Kidney (tissue), 14 donors: ENCODE data around the gene C17orf107. TPM values are rescaled to one million over a fixed set of nuclear protein-coding genes. Genes with fewer than 3 reads are reported as not detected.

Experiments
- DNase-seq, 5 donors: peaks; one replicate each; pipeline ENCODE4 v3.0.0-alpha.2; 2013 to 2020
- FAIRE-seq: peaks from 2 replicates; lab custom pipeline; 2012; peaks lifted over from hg19 to GRCh38; lab: Jason Lieb, UNC
- H3K27ac ChIP-seq, 2 donors: one replicate each; pipeline ENCODE4 v1.7.0; 2013; ENCODE audit warnings: low read depth in 2 of 2, low read length in 2 of 2, inconsistent platforms in 1 of 2
- H3K27me3 ChIP-seq: one replicate; pipeline ENCODE4 v1.7.1; 2013; ENCODE audit warnings: low read length, inconsistent platforms; ENCODE audit not compliant: control insufficient read depth, insufficient read depth
- H3K36me3 ChIP-seq, 3 donors: one replicate each; pipeline versions ENCODE4 v1.7.0 to v1.7.1; 2013; ENCODE audit warnings: low read length in 3 of 3, control low read depth in 1 of 3, inconsistent platforms in 1 of 3; ENCODE audit not compliant: insufficient read depth in 3 of 3, control insufficient read depth in 2 of 3
- H3K4me1 ChIP-seq, 3 donors: one replicate each; pipeline versions ENCODE4 v1.7.0 to v1.7.1; 2013; ENCODE audit warnings: low read length in 3 of 3, inconsistent platforms in 1 of 3, low read depth in 1 of 3; ENCODE audit not compliant: control insufficient read depth in 2 of 3, insufficient read depth in 2 of 3
- H3K4me3 ChIP-seq, 3 donors: one replicate each; pipeline versions ENCODE4 v1.7.0 to v1.8.1; 2013; ENCODE audit warnings: low read length in 3 of 3, control low read depth in 1 of 3, inconsistent platforms in 1 of 3
- H3K9ac ChIP-seq, 3 donors: one replicate each; pipeline versions ENCODE4 v1.7.0 to v1.7.1; 2013; ENCODE audit warnings: low read length in 3 of 3, control low read depth in 1 of 3, inconsistent platforms in 1 of 3
- H3K9me3 ChIP-seq, 3 donors: one replicate each; pipeline versions ENCODE4 v1.7.0 to v1.7.1; 2013; ENCODE audit warnings: low read length in 3 of 3, control low read depth in 1 of 3, inconsistent platforms in 1 of 3; ENCODE audit not compliant: control insufficient read depth in 2 of 3, insufficient read depth in 1 of 3
- CTCF ChIP-seq: IDR thresholded peaks from 3 replicates; pipeline ENCODE4 v1.5.1; 2012; ENCODE audit warnings: mild to moderate bottlenecking, moderate library complexity, borderline replicate concordance; ENCODE audit not compliant: insufficient read depth; ENCODE audit errors: extremely low read depth
- intact Hi-C: fragments of 100-400 bp; cut with DNase I; formaldehyde crosslinking; loops from one replicate; pipeline ENCODE4 v1.11.1; 2022
- polyA plus RNA-seq: library from polyadenylated mRNA; stranded (reverse); fragments of 350-450 nt; fragmentation: Illumina TruSeq; extraction: RNeasy Lipid Tissue Mini Kit (QIAGEN cat#74804); gene quantifications from one replicate; pipeline ENCODE4 v1.2.3, GENCODE V29; 2014; ENCODE audit warnings: low read depth, low replicate concordance; ENCODE audit not compliant: insufficient read depth
- total RNA-seq: library from RNA; stranded (reverse); fragmentation: NEBNext Ultra II Directional; extraction: Animal tissue kit (Norgen Biotek cat#: 25700); gene quantifications from one replicate; pipeline ENCODE4 v1.2.1, GENCODE V29; 2021
- donor health status: control.
- donor health status: control.
- donor health status: control.
- donor health status: control.
- donor health status: control.
- donor health status: DM: yes; HTN: yes; CAD: no.
- donor health status: Normal renal cell carcinoma (clear cell type).

C17orf107 gene
- total and polyA plus RNA-seq, 2 donors from 2014 or later: 2.5 to 4.4 TPM

- Histone ChIP-seq H3K9me3 (no peaks in the 10 kb centered on the region), H3K4me1 (peaks cover 0 to 6% (median 0%) of the 10 kb centered on the region in 3 donors), H3K9ac (no peak overlapping the region), H3K4me3 (no peak overlapping the region), H3K27me3 (no peaks in the 10 kb centered on the region), H3K36me3 (peaks cover 0 to 39% (median 27%) of the 10 kb centered on the region in 3 donors), H3K27ac (no peak overlapping the region)
- no peak for FAIRE-seq
- DNase-seq: peak in 4 of 5 donors; percentile 75 to 86 (median 80)
- intact Hi-C loops: no loop called here
- no peak for TF ChIP-seq CTCF
Measured at GRCh38 chr17:4892499-4893221, 6.7 kb upstream of the C17orf107 start.

- no peak for TF ChIP-seq CTCF
- peaks cover 0 to 6% (median 0%) of the 10 kb centered on the region in 3 donors for H3K4me1 ChIP-seq
- no peak overlapping the region for H3K27ac ChIP-seq
- no peaks in the 10 kb centered on the region for H3K9me3 ChIP-seq
- H3K27me3 ChIP-seq: no peaks in the 10 kb centered on the region
- FAIRE-seq (no peak), DNase-seq (peak in 1 of 5 donors; percentile 59)
- no peak overlapping the region for H3K4me3 ChIP-seq
- H3K9ac ChIP-seq: no peak overlapping the region
- H3K36me3 ChIP-seq: peaks cover 0 to 37% (median 27%) of the 10 kb centered on the region in 3 donors
- intact Hi-C loops: no loop called here
Measured at GRCh38 chr17:4893272-4893671, 6.1 kb upstream of the C17orf107 start.

GRCh38 chr17:4893721-4894560 lies 5.4 kb upstream of the C17orf107 start:
- H3K9ac ChIP-seq: no peak overlapping the region
- FAIRE-seq: no peak

More at GRCh38 chr17:4893721-4894560, 5.4 kb upstream of the C17orf107 start:
- no peak overlapping the region for H3K27ac ChIP-seq
- H3K9me3 ChIP-seq: no peaks in the 10 kb centered on the region
- H3K27me3 ChIP-seq: no peaks in the 10 kb centered on the region
- TF ChIP-seq CTCF: no peak
- intact Hi-C loops: no loop called here
- peaks cover 0 to 36% (median 27%) of the 10 kb centered on the region in 3 donors for H3K36me3 ChIP-seq
- peaks cover 0 to 9% (median 0%) of the 10 kb centered on the region in 3 donors for H3K4me1 ChIP-seq
- no peak for DNase-seq
- H3K4me3 ChIP-seq: no peak overlapping the region
